Thymus (tissue), 11 donors: ENCODE measurements around the gene PDE7B. TPM values are rescaled to one million over a fixed set of nuclear protein-coding genes. Genes with fewer than 3 reads are reported as not detected.

Experiments
- DNase-seq, 9 donors: peaks; one replicate each; pipeline ENCODE4 v3.0.0-alpha.2; 2013; ENCODE audit warnings: low spot score in 9 of 9, low read depth in 6 of 9, missing footprints in 1 of 9
- H3K27ac ChIP-seq, 2 donors: one replicate each; pipeline ENCODE4 v1.5.1; 2013; ENCODE audit warnings: control low read depth in 1 of 2, low read depth in 1 of 2, low read length in 1 of 2, mild to moderate bottlenecking in 1 of 2, moderate library complexity in 1 of 2
- H3K27me3 ChIP-seq, 2 donors: one replicate each; pipeline ENCODE4 v1.5.1; 2013; ENCODE audit warnings: low read length in 1 of 2; ENCODE audit not compliant: control insufficient read depth in 2 of 2, insufficient read depth in 1 of 2
- H3K36me3 ChIP-seq, 2 donors: one replicate each; pipeline ENCODE4 v1.5.1; 2013; ENCODE audit warnings: low read length in 1 of 2, mild to moderate bottlenecking in 1 of 2, moderate library complexity in 1 of 2; ENCODE audit not compliant: control insufficient read depth in 2 of 2, insufficient read depth in 2 of 2
- H3K4me1 ChIP-seq, 2 donors: one replicate each; pipeline ENCODE4 v1.5.1; 2013; ENCODE audit warnings: low read length in 2 of 2; ENCODE audit not compliant: control insufficient read depth in 2 of 2, insufficient read depth in 2 of 2
- H3K4me3 ChIP-seq, 2 donors: one replicate each; pipeline ENCODE4 v1.5.1; 2013; ENCODE audit warnings: low read length in 2 of 2, control low read depth in 1 of 2, mild to moderate bottlenecking in 1 of 2
- H3K9me3 ChIP-seq, 2 donors: one replicate each; pipeline ENCODE4 v1.5.1; 2013; ENCODE audit warnings: low read length in 1 of 2, mild to moderate bottlenecking in 1 of 2; ENCODE audit not compliant: control insufficient read depth in 2 of 2, insufficient read depth in 1 of 2
- WGBS: extraction: QIAGEN DNeasy Blood & Tissue Kit; methylation state at CpG from one replicate; pipeline ENCODE4 v1.1.7; 2013; 5-methylcytosine and 5-hydroxymethylcytosine counted together
- polyA plus RNA-seq: library from polyadenylated mRNA; stranded (reverse); fragments of 200-250 nt; gene quantifications from one replicate; pipeline ENCODE4 v1.2.3, GENCODE V29; 2013
- total RNA-seq: library from RNA; stranded (reverse); fragments of 120-200 nt; gene quantifications from one replicate; pipeline ENCODE4 v1.2.4, GENCODE V29; 2013
- donor health status: healthy.

PDE7B gene
- total and polyA plus RNA-seq, 2 donors, result 4.4 to 5.8 TPM

- Histone ChIP-seq H3K36me3 (no peaks in the 10 kb centered on the region), H3K27me3 (no peaks in the 10 kb centered on the region), H3K27ac (no peak overlapping the region), H3K9me3 (no peaks in the 10 kb centered on the region), H3K4me3 (no peak overlapping the region), H3K4me1 (peaks cover 0 to 2% of the 10 kb centered on the region in 2 donors)
- 96% methylated on average over 3 of the region's 3 CpGs for WGBS
- DNase-seq, result no peak
Observed at GRCh38 chr6:135906542-135906941, 55.0 kb downstream of the PDE7B start.

- H3K4me3 ChIP-seq, result no peak overlapping the region
- H3K9me3 ChIP-seq, result no peaks in the 10 kb centered on the region
- no peaks in the 10 kb centered on the region for H3K36me3 ChIP-seq
- H3K27ac ChIP-seq, result no peak overlapping the region
- DNase-seq, result no peak
- WGBS, result 97% methylated on average over 2 of the region's 2 CpGs
- H3K27me3 ChIP-seq, result no peaks in the 10 kb centered on the region
- H3K4me1 ChIP-seq, result peaks cover 0 to 2% of the 10 kb centered on the region in 2 donors
Observed at GRCh38 chr6:135906972-135907465, 55.5 kb downstream of the PDE7B start.

- Histone ChIP-seq H3K27me3 (no peaks in the 10 kb centered on the region), H3K4me1 (peaks cover 0 to 2% of the 10 kb centered on the region in 2 donors), H3K36me3 (no peaks in the 10 kb centered on the region), H3K27ac (no peak overlapping the region), H3K4me3 (no peak overlapping the region), H3K9me3 (no peaks in the 10 kb centered on the region)
- 47% methylated on average over 9 of the region's 9 CpGs for WGBS
- DNase-seq, result peak; percentile 55 to 90 (median 75)
Observed at GRCh38 chr6:135909737-135910387, 58.4 kb downstream of the PDE7B start.

GRCh38 chr6:135910790-135911618, 59.5 kb downstream of the PDE7B start:
- H3K9me3 ChIP-seq, result no peaks in the 10 kb centered on the region
- DNase-seq, result no peak
- H3K4me1 ChIP-seq, result peaks cover 0 to 2% of the 10 kb centered on the region in 2 donors
- H3K4me3 ChIP-seq, result no peak overlapping the region
- 92% methylated on average over 2 of the region's 2 CpGs for WGBS
- H3K27ac ChIP-seq, result no peak overlapping the region
- H3K27me3 ChIP-seq, result no peaks in the 10 kb centered on the region
- no peaks in the 10 kb centered on the region for H3K36me3 ChIP-seq

GRCh38 chr6:135913785-135914184, 62.3 kb downstream of the PDE7B start:
- Histone ChIP-seq H3K4me3 (no peak overlapping the region), H3K36me3 (no peaks in the 10 kb centered on the region), H3K27me3 (no peaks in the 10 kb centered on the region), H3K27ac (no peak overlapping the region), H3K4me1 (peaks cover 0 to 2% of the 10 kb centered on the region in 2 donors), H3K9me3 (no peaks in the 10 kb centered on the region)
- DNase-seq, result no peak
- 93% methylated on average over 2 of the region's 2 CpGs for WGBS

- DNase-seq, result no peak
- H3K4me3 ChIP-seq, result no peak overlapping the region
- no peaks in the 10 kb centered on the region for H3K4me1 ChIP-seq
- no peak overlapping the region for H3K27ac ChIP-seq
- no peaks in the 10 kb centered on the region for H3K36me3 ChIP-seq
- no peaks in the 10 kb centered on the region for H3K27me3 ChIP-seq
- no peaks in the 10 kb centered on the region for H3K9me3 ChIP-seq
- WGBS, result 92% methylated on average over 4 of the region's 4 CpGs
Observed at GRCh38 chr6:135919026-135919425, 67.5 kb downstream of the PDE7B start.

GRCh38 chr6:135920689-135921088, 69.2 kb downstream of the PDE7B start:
- WGBS, result 91% methylated on average over 7 of the region's 7 CpGs
- Histone ChIP-seq H3K27me3 (no peaks in the 10 kb centered on the region), H3K4me1 (no peaks in the 10 kb centered on the region), H3K4me3 (no peak overlapping the region), H3K9me3 (no peaks in the 10 kb centered on the region), H3K27ac (no peak overlapping the region), H3K36me3 (no peaks in the 10 kb centered on the region)
- DNase-seq, result no peak

GRCh38 chr6:135921188-135921587, 69.7 kb downstream of the PDE7B start:
- Histone ChIP-seq H3K27me3 (no peaks in the 10 kb centered on the region), H3K4me3 (no peak overlapping the region), H3K27ac (no peak overlapping the region), H3K4me1 (no peaks in the 10 kb centered on the region), H3K9me3 (no peaks in the 10 kb centered on the region), H3K36me3 (no peaks in the 10 kb centered on the region)
- no peak for DNase-seq
- WGBS, result 96% methylated on average over 2 of the region's 2 CpGs

- DNase-seq, result peak in 1 of 9 donors; percentile 19
- H3K4me1 ChIP-seq, result no peaks in the 10 kb centered on the region
Observed at GRCh38 chr6:135922174-135922573, 70.7 kb downstream of the PDE7B start.

More at GRCh38 chr6:135922174-135922573, 70.7 kb downstream of the PDE7B start:
- Histone ChIP-seq H3K27me3 (no peaks in the 10 kb centered on the region), H3K4me3 (no peak overlapping the region), H3K27ac (peak overlapping the region in 1 of 2 donors; percentile 42), H3K9me3 (no peaks in the 10 kb centered on the region), H3K36me3 (no peaks in the 10 kb centered on the region)
